Neural progenitor cell (in vitro differentiated cells): ENCODE measurements around the gene AP2B1. TPM values are rescaled to one million over a fixed set of nuclear protein-coding genes. Genes with fewer than 3 reads are reported as not detected.

ENCODE experiments used
- DNase-seq: peaks from one replicate; pipeline ENCODE4 v3.0.0-alpha.2; 2016; ENCODE audit warnings: low spot score
- H2AFZ ChIP-seq: fragments of 200-600 bp; sonication (generic); replicated peaks from 2 replicates; pipeline ENCODE4 v1.6.1; 2016; ENCODE audit warnings: antibody characterized with exemption
- H3F3A ChIP-seq: fragments of 200-600 bp; sonication (generic); 2 replicates; pipeline ENCODE4 v1.6.1; 2016; ENCODE audit warnings: antibody characterized with exemption, low read depth
- H3K27ac ChIP-seq: fragments of 200-600 bp; sonication (generic); 2 replicates; pipeline ENCODE4 v1.5.1; 2016; ENCODE audit warnings: mild to moderate bottlenecking
- H3K27me3 ChIP-seq: fragments of 200-600 bp; sonication (generic); 2 replicates; pipeline ENCODE4 v1.6.1; 2016; ENCODE audit warnings: mild to moderate bottlenecking, moderate library complexity
- H3K36me3 ChIP-seq: fragments of 200-600 bp; sonication (generic); 2 replicates; pipeline ENCODE4 v1.5.1; 2016
- H3K4me1 ChIP-seq: fragments of 200-600 bp; sonication (generic); 2 replicates; pipeline ENCODE4 v1.6.1; 2016; ENCODE audit warnings: mixed run types
- H3K4me2 ChIP-seq: fragments of 200-600 bp; sonication (generic); 2 replicates; pipeline ENCODE4 v1.6.1; 2016
- H3K4me3 ChIP-seq: fragments of 200-600 bp; sonication (generic); 2 replicates; pipeline ENCODE4 v1.5.1; 2016
- H3K79me2 ChIP-seq: fragments of 200-600 bp; sonication (generic); 2 replicates; pipeline ENCODE4 v1.6.1; 2016; ENCODE audit warnings: low read depth
- H3K9ac ChIP-seq: fragments of 200-600 bp; sonication (generic); 2 replicates; pipeline ENCODE4 v1.6.1; 2016
- H3K9me3 ChIP-seq: fragments of 200-600 bp; sonication (generic); 2 replicates; pipeline ENCODE4 v1.5.1; 2016; ENCODE audit warnings: low read depth
- H4K20me1 ChIP-seq: fragments of 200-600 bp; sonication (generic); 2 replicates; pipeline ENCODE4 v1.6.1; 2016; ENCODE audit warnings: low read depth
- H3K27ac Mint-ChIP-seq: 3 replicates; pipeline ENCODE4 v1.8.0; 2021; ENCODE audit warnings: mixed read lengths
- H3K27me3 Mint-ChIP-seq: 2 replicates; pipeline ENCODE4 v1.8.0; 2022; ENCODE audit warnings: low read depth, mild to moderate bottlenecking, inconsistent platforms, moderate library complexity, mixed read lengths; ENCODE audit not compliant: insufficient read depth
- H3K36me3 Mint-ChIP-seq: 3 replicates; pipeline ENCODE4 v1.8.0; 2021; ENCODE audit warnings: mixed read lengths
- H3K4me1 Mint-ChIP-seq: 3 replicates; pipeline ENCODE4 v1.8.0; 2021; ENCODE audit warnings: mixed read lengths
- H3K4me3 Mint-ChIP-seq: 3 replicates; pipeline ENCODE4 v1.8.0; 2021; ENCODE audit warnings: mild to moderate bottlenecking, moderate library complexity, mixed read lengths
- H3K9me3 Mint-ChIP-seq: 3 replicates; pipeline ENCODE4 v1.8.0; 2020; ENCODE audit warnings: mixed read lengths
- CTCF ChIP-seq: fragments of 200-600 bp; sonication (generic); IDR thresholded peaks from 2 replicates; pipeline ENCODE4 v1.5.1; 2017; ENCODE audit warnings: antibody characterized with exemption, mild to moderate bottlenecking
- EZH2 ChIP-seq: fragments of 200-600 bp; sonication (generic); IDR thresholded peaks from 2 replicates; pipeline ENCODE4 v1.6.1; 2017; ENCODE audit warnings: antibody characterized with exemption, mild to moderate bottlenecking, moderate library complexity
- EZH2phosphoT487 ChIP-seq: fragments of 200-600 bp; sonication (generic); IDR thresholded peaks from 2 replicates; pipeline ENCODE4 v1.6.1; 2017; ENCODE audit warnings: antibody characterized with exemption
- total RNA-seq: library from RNA; depleted of rRNA; stranded (reverse); fragments of >200 nt; gene quantifications from 2 replicates; pipeline ENCODE4 v1.2.3, GENCODE V29; 2015; ENCODE audit warnings: low replicate concordance

The AP2B1 gene
- total RNA-seq, 1 donor from 2014 or later: 125 TPM

GRCh38 chr17:35596530-35597233, 9.6 kb downstream of the AP2B1 start:
- Histone ChIP-seq H3K36me3 (peaks cover 20% of the 10 kb centered on the region), H3K4me3 (no peak overlapping the region), H4K20me1 (peaks cover 18% of the 10 kb centered on the region), H2AFZ (no peak overlapping the region), H3K79me2 (peaks cover 35% of the 10 kb centered on the region), H3K4me2 (no peak overlapping the region), H3K27me3 (no peaks in the 10 kb centered on the region), H3K27ac (no peak overlapping the region), H3F3A (no peaks in the 10 kb centered on the region), H3K9ac (no peak overlapping the region), H3K4me1 (no peaks in the 10 kb centered on the region), H3K9me3 (no peaks in the 10 kb centered on the region)
- H3K4me1 Mint-ChIP-seq: no peaks in the 10 kb centered on the region
- H3K27me3 Mint-ChIP-seq: no peaks in the 10 kb centered on the region
- TF ChIP-seq EZH2 (no peak), CTCF (peak; percentile 56)
- no peak overlapping the region for H3K27ac Mint-ChIP-seq
- H3K4me3 Mint-ChIP-seq: no peak overlapping the region
- DNase-seq: peak; percentile 56
- peaks cover 17% of the 10 kb centered on the region for H3K36me3 Mint-ChIP-seq
- no peaks in the 10 kb centered on the region for H3K9me3 Mint-ChIP-seq

GRCh38 chr17:35597604-35598003, 10.5 kb downstream of the AP2B1 start:
- no peaks in the 10 kb centered on the region for H3K27me3 ChIP-seq
- no peaks in the 10 kb centered on the region for H3K9me3 Mint-ChIP-seq
- no peak overlapping the region for H3K4me2 ChIP-seq
- H3F3A ChIP-seq: no peaks in the 10 kb centered on the region
- no peak for DNase-seq
- no peak overlapping the region for H3K9ac ChIP-seq
- peaks cover 17% of the 10 kb centered on the region for H3K36me3 Mint-ChIP-seq
- H3K27me3 Mint-ChIP-seq: no peaks in the 10 kb centered on the region
- no peak overlapping the region for H3K27ac Mint-ChIP-seq
- no peak overlapping the region for H2AFZ ChIP-seq
- no peaks in the 10 kb centered on the region for H3K9me3 ChIP-seq
- H4K20me1 ChIP-seq: peaks cover 16% of the 10 kb centered on the region
- H3K27ac ChIP-seq: no peak overlapping the region
- peaks cover 25% of the 10 kb centered on the region for H3K79me2 ChIP-seq
- H3K4me1 Mint-ChIP-seq: no peaks in the 10 kb centered on the region
- H3K4me1 ChIP-seq: no peaks in the 10 kb centered on the region
- no peak overlapping the region for H3K4me3 ChIP-seq
- no peak overlapping the region for H3K4me3 Mint-ChIP-seq
- TF ChIP-seq EZH2: no peak
- TF ChIP-seq CTCF: no peak
- TF ChIP-seq EZH2phosphoT487: no peak
- H3K36me3 ChIP-seq: peaks cover 20% of the 10 kb centered on the region

- Mint-ChIP-seq H3K4me1 (no peaks in the 10 kb centered on the region), H3K9me3 (no peaks in the 10 kb centered on the region), H3K4me3 (no peak overlapping the region), H3K36me3 (peaks cover 15% of the 10 kb centered on the region), H3K27ac (no peak overlapping the region), H3K27me3 (no peaks in the 10 kb centered on the region)
- Histone ChIP-seq H3K79me2 (no peaks in the 10 kb centered on the region), H3K27me3 (no peaks in the 10 kb centered on the region), H3F3A (no peaks in the 10 kb centered on the region), H2AFZ (no peak overlapping the region), H3K9ac (no peak overlapping the region), H4K20me1 (peaks cover 8% of the 10 kb centered on the region), H3K9me3 (no peaks in the 10 kb centered on the region), H3K4me3 (no peak overlapping the region), H3K36me3 (peaks cover 14% of the 10 kb centered on the region), H3K4me1 (no peaks in the 10 kb centered on the region), H3K4me2 (no peak overlapping the region), H3K27ac (no peak overlapping the region)
- TF ChIP-seq EZH2phosphoT487 (no peak), EZH2 (no peak), CTCF (no peak)
- no peak for DNase-seq
Observed at GRCh38 chr17:35603674-35604073, 16.6 kb downstream of the AP2B1 start.
